Uterus (tissue), 4 donors: ENCODE measurements around the gene LENG9. TPM values are rescaled to one million over a fixed set of nuclear protein-coding genes. Genes with fewer than 3 reads are reported as not detected.

Experiments used
- DNase-seq, 2 donors: peaks; one replicate each; pipeline ENCODE4 v3.0.0-alpha.2; 2019 to 2020
- H3K27ac ChIP-seq, 2 donors: fragments of 200-600 bp; sonication (generic); 1 replicate in 1 of 2; 2 replicates in 1 of 2; pipeline ENCODE4 v1.5.1; 2016 to 2018
- H3K27me3 ChIP-seq, 2 donors: fragments of 200-600 bp; sonication (generic); one replicate each; pipeline ENCODE4 v1.5.1; 2018 to 2019; ENCODE audit warnings: control low read depth in 1 of 2
- H3K36me3 ChIP-seq, 2 donors: fragments of 200-600 bp; sonication (generic); one replicate each; pipeline ENCODE4 v1.5.1; 2019; ENCODE audit warnings: control low read depth in 1 of 2
- H3K4me1 ChIP-seq, 2 donors: fragments of 200-600 bp; sonication (generic); one replicate each; pipeline ENCODE4 v1.5.1; 2018 to 2019; ENCODE audit warnings: control low read depth in 1 of 2
- H3K4me3 ChIP-seq, 2 donors: fragments of 200-600 bp; sonication (generic); 1 replicate in 1 of 2; 2 replicates in 1 of 2; pipeline ENCODE4 v1.5.1; 2018 to 2019; ENCODE audit warnings: mild to moderate bottlenecking in 1 of 2
- H3K9me3 ChIP-seq, 2 donors: fragments of 200-600 bp; sonication (generic); one replicate each; pipeline ENCODE4 v1.5.1; 2019; ENCODE audit warnings: control low read depth in 1 of 2
- POLR2A ChIP-seq, 2 donors: fragments of 450-650 bp; IDR thresholded peaks; one replicate each; pipeline ENCODE4 v1.6.1; 2016; ENCODE audit warnings: antibody characterized with exemption in 2 of 2, mild to moderate bottlenecking in 1 of 2, moderate library complexity in 1 of 2
- intact Hi-C: fragments of 100-400 bp; cut with DNase I; formaldehyde crosslinking; loops from one replicate; pipeline ENCODE4 v1.15.1; 2023; ENCODE audit warnings: low total_unique reads
- total RNA-seq, 4 donors: library from RNA; depleted of rRNA in 3 of 4; stranded (reverse); fragments of >200 nt in 3 of 4; gene quantifications; one replicate each; pipeline versions ENCODE4 v1.1.0 to v1.2.4, GENCODE V29; 2014 to 2023
- TF ChIP-seq, protein P1 (sequence below), 4 experiments: fragments of 200-600 bp in 2 of 4; fragments of 450-650 bp in 2 of 4; sonication (generic) in 2 of 4; IDR thresholded peaks; one replicate each; pipeline ENCODE4 v1.5.1; 2016 to 2019; ENCODE audit warnings: antibody characterized with exemption in 4 of 4, mild to moderate bottlenecking in 2 of 4, moderate library complexity in 1 of 4
- donor health status: DM: yes; HTN: yes; CAD: no.

LENG9 gene
- total RNA-seq, 4 donors from 2014 or later, result 3.7 to 7.1 (median 3.8) TPM; not detected in 1

DNA sequence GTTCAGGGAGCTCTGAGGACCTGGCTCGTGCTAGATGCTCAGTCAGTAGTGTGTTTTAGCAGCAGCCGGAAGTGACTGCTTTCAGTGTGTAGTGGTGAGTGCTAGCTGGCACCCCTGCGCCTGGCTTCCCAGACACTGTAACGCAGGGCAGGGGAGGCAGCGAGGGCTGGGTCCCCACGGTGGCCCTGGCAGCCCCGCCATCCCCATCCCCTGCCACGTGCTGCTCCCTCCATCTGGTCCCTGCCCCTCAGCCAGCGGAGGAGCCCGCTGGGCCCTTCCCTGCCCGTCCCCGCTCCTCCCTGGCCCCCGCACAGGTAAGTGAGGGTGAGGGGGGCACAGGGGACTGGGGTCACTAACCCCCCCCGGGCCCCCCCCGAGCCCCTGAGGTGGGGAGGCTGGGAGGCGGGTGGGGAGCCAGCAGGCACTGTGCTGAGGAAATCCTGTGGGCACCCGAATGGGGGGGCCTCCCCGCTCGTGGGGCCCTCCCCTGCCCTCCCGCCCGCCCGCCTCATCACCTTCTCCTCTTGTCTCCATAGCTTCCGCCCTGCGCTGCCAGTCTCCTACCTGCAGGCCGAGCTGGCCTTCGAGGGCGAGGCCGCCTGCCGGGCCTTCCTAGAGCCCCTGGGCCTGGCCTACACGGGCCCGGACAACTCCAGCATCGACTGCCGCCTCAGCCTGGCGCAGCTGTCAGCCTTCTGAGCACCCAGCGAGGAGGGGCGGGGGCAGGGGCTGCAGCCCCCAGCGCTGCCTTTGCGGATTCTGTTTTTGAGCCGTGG is 3.2 kb downstream of the LENG9 start:
- DNase-seq, result no peak
- H3K9me3 ChIP-seq, result no peaks in the 10 kb centered on the region
- TF ChIP-seq POLR2A (IDR thresholded peaks at IDR 0.05), result no peak
- TF ChIP-seq, protein P1, sequence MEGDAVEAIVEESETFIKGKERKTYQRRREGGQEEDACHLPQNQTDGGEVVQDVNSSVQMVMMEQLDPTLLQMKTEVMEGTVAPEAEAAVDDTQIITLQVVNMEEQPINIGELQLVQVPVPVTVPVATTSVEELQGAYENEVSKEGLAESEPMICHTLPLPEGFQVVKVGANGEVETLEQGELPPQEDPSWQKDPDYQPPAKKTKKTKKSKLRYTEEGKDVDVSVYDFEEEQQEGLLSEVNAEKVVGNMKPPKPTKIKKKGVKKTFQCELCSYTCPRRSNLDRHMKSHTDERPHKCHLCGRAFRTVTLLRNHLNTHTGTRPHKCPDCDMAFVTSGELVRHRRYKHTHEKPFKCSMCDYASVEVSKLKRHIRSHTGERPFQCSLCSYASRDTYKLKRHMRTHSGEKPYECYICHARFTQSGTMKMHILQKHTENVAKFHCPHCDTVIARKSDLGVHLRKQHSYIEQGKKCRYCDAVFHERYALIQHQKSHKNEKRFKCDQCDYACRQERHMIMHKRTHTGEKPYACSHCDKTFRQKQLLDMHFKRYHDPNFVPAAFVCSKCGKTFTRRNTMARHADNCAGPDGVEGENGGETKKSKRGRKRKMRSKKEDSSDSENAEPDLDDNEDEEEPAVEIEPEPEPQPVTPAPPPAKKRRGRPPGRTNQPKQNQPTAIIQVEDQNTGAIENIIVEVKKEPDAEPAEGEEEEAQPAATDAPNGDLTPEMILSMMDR (IDR thresholded peaks at IDR 0.05), result no peak
- H3K27me3 ChIP-seq, result no peaks in the 10 kb centered on the region
- H3K4me3 ChIP-seq, result no peak overlapping the region
- no peaks in the 10 kb centered on the region for H3K36me3 ChIP-seq
- no peak overlapping the region for H3K27ac ChIP-seq
- no peaks in the 10 kb centered on the region for H3K4me1 ChIP-seq
- intact Hi-C loops, result no loop called here

DNA sequence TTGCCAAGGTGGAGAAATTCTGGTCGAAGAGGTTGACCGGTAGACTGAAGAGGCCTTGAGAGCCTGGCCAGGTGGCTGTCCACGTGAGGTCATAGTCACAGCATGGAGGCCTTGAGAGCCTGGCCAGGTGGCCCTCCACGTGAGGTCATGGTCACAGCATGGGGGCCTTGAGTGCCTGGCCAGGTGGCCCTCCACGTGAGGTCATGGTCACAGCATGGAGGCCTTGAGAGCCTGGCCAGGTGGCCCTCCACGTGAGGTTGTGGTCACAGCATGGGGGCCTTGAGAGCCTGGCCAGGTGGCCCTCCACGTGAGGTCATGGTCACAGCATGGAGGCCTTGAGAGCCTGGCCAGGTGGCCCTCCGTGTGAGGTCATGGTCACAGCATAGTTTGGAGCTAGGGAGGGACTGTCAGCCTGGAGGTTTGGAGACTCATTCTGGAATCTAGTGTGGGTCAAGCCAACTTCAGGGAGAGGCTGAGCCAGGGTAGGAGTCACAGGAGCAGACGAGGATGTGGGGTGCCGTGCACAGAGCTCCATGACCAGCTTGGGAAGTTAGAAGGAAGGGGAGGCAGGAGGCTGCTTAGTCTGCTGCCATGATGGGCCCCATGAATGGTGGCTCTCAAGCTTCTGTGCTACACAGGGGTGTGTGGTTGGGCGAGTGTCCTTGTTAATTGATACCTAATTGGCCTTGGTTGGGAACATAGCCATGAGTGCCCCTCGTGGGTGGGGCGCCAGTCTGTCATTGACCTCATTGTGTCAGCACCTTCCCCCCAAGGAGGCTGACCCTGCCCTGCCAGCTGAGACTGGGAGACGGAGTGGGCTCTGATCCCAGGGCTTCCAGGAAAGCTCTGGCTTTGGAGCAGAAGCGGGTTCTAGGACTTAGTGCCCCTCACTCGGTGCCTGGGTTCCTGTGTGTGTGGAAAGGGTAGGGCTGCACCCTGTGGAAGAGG is 4.0 kb downstream of the LENG9 start:
- H3K36me3 ChIP-seq, result no peaks in the 10 kb centered on the region
- intact Hi-C loops, result no loop called here
- H3K9me3 ChIP-seq, result no peaks in the 10 kb centered on the region
- H3K4me3 ChIP-seq, result no peak overlapping the region
- TF ChIP-seq, protein P1 (IDR thresholded peaks at IDR 0.05), result no peak
- no peak for TF ChIP-seq POLR2A (IDR thresholded peaks at IDR 0.05)
- DNase-seq, result no peak
- H3K27ac ChIP-seq, result no peak overlapping the region
- H3K4me1 ChIP-seq, result no peaks in the 10 kb centered on the region
- no peaks in the 10 kb centered on the region for H3K27me3 ChIP-seq

DNA sequence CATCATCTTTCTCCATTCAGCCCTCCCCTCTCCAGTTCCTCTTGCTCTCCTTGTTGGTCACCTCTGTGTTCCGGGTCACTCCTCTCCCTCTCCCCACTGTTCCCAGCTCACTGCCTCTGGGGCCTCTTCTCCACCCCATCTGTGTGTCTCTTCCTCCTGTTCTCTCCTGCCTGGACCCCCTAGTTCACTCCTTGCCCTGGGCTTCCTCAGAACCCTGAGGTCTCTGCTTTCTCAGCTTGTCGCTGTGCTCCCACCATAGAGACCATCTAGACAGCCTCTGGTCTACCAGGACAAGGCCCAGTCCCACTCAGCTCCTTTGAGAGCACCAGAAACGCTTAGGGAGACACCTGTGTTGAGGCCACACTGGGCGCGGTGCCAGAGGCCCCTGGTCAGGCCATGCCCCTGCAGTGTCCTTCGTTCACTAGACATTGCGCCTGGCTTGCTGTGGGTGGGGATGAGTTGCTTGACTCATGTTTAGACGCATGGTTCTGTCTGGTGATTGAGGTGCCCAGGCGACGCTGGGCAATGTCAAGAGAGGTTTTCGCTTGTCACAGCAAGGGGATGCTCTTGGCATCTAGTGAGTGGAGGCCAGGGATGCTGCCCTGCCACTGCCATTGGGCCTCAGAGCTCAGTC is 4.8 kb downstream of the LENG9 start:
- H3K27ac ChIP-seq, result no peak overlapping the region
- H3K4me1 ChIP-seq, result no peaks in the 10 kb centered on the region
- intact Hi-C loops, result no loop called here
- DNase-seq, result no peak
- no peaks in the 10 kb centered on the region for H3K9me3 ChIP-seq
- no peak overlapping the region for H3K4me3 ChIP-seq
- TF ChIP-seq POLR2A (IDR thresholded peaks at IDR 0.05), result no peak
- TF ChIP-seq, protein P1 (IDR thresholded peaks at IDR 0.05), result no peak
- no peaks in the 10 kb centered on the region for H3K36me3 ChIP-seq
- H3K27me3 ChIP-seq, result no peaks in the 10 kb centered on the region

DNA sequence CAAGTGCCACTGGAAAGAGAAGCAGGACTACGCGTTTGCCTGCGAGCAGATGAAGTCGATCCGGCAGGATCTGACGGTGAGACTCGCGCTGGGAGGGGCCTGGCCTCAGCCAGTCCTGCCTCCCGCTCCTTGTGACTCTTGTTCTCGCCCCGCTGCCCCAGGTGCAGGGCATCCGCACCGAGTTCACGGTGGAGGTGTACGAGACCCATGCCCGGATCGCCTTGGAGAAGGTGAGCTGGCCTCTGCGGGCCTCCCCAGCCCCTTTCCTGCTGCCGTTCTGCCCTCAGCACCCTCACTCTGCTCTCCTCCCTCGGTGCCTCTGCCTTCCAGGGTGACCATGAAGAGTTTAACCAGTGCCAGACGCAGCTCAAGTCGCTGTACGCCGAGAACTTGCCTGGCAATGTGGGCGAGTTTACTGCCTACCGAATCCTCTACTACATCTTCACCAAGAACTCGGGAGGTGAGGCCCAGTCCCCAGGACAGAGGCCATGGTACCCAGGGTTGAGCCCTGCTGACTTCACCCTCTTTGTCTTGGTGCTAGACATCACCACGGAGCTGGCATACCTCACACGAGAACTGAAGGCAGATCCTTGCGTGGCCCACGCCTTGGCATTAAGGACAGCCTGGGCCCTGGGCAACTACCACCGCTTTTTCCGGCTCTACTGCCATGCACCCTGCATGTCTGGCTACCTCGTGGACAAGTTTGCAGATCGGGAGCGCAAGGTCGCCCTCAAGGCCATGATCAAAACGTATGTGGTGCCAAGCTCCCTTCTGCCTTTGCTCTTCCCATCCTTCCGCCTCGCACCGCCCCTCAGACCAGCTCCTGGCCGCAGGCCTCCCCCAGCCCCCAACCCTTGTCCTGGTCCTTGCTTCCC is 5.6 kb downstream of the LENG9 start:
- no peaks in the 10 kb centered on the region for H3K27me3 ChIP-seq
- no peak for TF ChIP-seq POLR2A (IDR thresholded peaks at IDR 0.05)
- TF ChIP-seq, protein P1 (IDR thresholded peaks at IDR 0.05), result no peak
- H3K9me3 ChIP-seq, result no peaks in the 10 kb centered on the region
- intact Hi-C loops, result no loop called here
- DNase-seq, result no peak
- H3K27ac ChIP-seq, result no peak overlapping the region
- H3K36me3 ChIP-seq, result no peaks in the 10 kb centered on the region
- H3K4me1 ChIP-seq, result no peaks in the 10 kb centered on the region
- H3K4me3 ChIP-seq, result no peak overlapping the region
